GM23248 (cell line): ENCODE measurements around the gene C5orf58. TPM values are rescaled to one million over a fixed set of nuclear protein-coding genes. Genes with fewer than 3 reads are reported as not detected.

ENCODE experiments used
- DNase-seq: peaks from one replicate; pipeline ENCODE4 v3.0.0-alpha.2; 2015
- H2AFZ ChIP-seq: fragments of 200-600 bp; sonication (generic); 2 replicates; pipeline ENCODE4 v1.6.1; 2016; ENCODE audit warnings: antibody characterized with exemption
- H3F3A ChIP-seq: fragments of 200-600 bp; sonication (generic); 2 replicates; pipeline ENCODE4 v1.6.1; 2016; ENCODE audit warnings: mild to moderate bottlenecking, antibody characterized with exemption, mixed run types; ENCODE audit not compliant: insufficient read depth
- H3K27ac ChIP-seq: fragments of 200-600 bp; sonication (generic); 2 replicates; pipeline ENCODE4 v1.5.1; 2016; ENCODE audit warnings: mild to moderate bottlenecking
- H3K27me3 ChIP-seq: fragments of 200-600 bp; sonication (generic); replicated peaks from 2 replicates; pipeline ENCODE4 v1.6.1; 2016; ENCODE audit warnings: mild to moderate bottlenecking; ENCODE audit not compliant: insufficient read depth
- H3K36me3 ChIP-seq: fragments of 200-600 bp; sonication (generic); 2 replicates; pipeline ENCODE4 v1.6.1; 2016; ENCODE audit warnings: low read depth, mild to moderate bottlenecking
- H3K4me1 ChIP-seq: fragments of 200-600 bp; sonication (generic); 2 replicates; pipeline ENCODE4 v1.6.1; 2016; ENCODE audit warnings: mild to moderate bottlenecking; ENCODE audit not compliant: insufficient read depth
- H3K4me2 ChIP-seq: fragments of 200-600 bp; sonication (generic); one replicate; pipeline ENCODE4 v1.6.1; 2016; ENCODE audit warnings: mild to moderate bottlenecking; ENCODE audit not compliant: unreplicated experiment
- H3K4me3 ChIP-seq: fragments of 200-600 bp; sonication (generic); 2 replicates; pipeline ENCODE4 v1.5.1; 2016; ENCODE audit warnings: mild to moderate bottlenecking
- H3K79me2 ChIP-seq: fragments of 200-600 bp; sonication (generic); 2 replicates; pipeline ENCODE4 v1.6.1; 2016; ENCODE audit warnings: mild to moderate bottlenecking; ENCODE audit not compliant: insufficient read depth
- H3K9ac ChIP-seq: fragments of 200-600 bp; sonication (generic); 2 replicates; pipeline ENCODE4 v1.6.1; 2016; ENCODE audit warnings: mild to moderate bottlenecking
- H3K9me2 ChIP-seq: fragments of 200-600 bp; sonication (generic); 2 replicates; pipeline ENCODE4 v1.6.1; 2016; ENCODE audit warnings: mixed run types, mild to moderate bottlenecking, moderate library complexity; ENCODE audit not compliant: insufficient read depth
- H3K9me3 ChIP-seq: fragments of 200-600 bp; sonication (generic); one replicate; pipeline ENCODE4 v1.6.1; 2017; ENCODE audit warnings: low read depth
- H4K20me1 ChIP-seq: fragments of 200-600 bp; sonication (generic); 2 replicates; pipeline ENCODE4 v1.6.0; 2016; ENCODE audit not compliant: insufficient read depth
- EZH2 ChIP-seq: fragments of 200-600 bp; sonication (generic); IDR thresholded peaks from 2 replicates; pipeline ENCODE4 v1.6.1; 2018; ENCODE audit warnings: antibody characterized with exemption, mild to moderate bottlenecking; ENCODE audit not compliant: insufficient read depth, poor library complexity, severe bottlenecking
- EZH2phosphoT487 ChIP-seq: fragments of 200-600 bp; sonication (generic); IDR thresholded peaks from 2 replicates; pipeline ENCODE4 v1.6.1; 2018; ENCODE audit warnings: antibody characterized with exemption, moderate library complexity, mild to moderate bottlenecking, low read depth; ENCODE audit not compliant: insufficient read depth
- WGBS, 2 experiments: methylation state at CpG; one replicate each; pipeline ENCODE4 v1.1.6; 2015 to 2017; ENCODE audit warnings: low lambda C conversion rate in 2 of 2, low coverage in 1 of 2; ENCODE audit errors: missing lambda C conversion rate in 2 of 2; 5-methylcytosine and 5-hydroxymethylcytosine counted together
- in situ Hi-C: fragments of 300-500 bp; cut with MboI; formaldehyde crosslinking; loops from 2 replicates; pipeline ENCODE4 v1.15.0; 2020
- polyA plus RNA-seq: library from polyadenylated mRNA; unstranded; fragments of >200 nt; fragmentation: Nextera tagmentation; extraction: Ambion mirVana; gene quantifications from 2 replicates; pipeline ENCODE4 v1.2.1, GENCODE V29; 2016
- total RNA-seq: library from RNA; depleted of rRNA; stranded (reverse); fragments of >200 nt; shearing (Covaris generic); gene quantifications from 2 replicates; pipeline ENCODE4 v1.2.3, GENCODE V29; 2014

C5orf58 gene
- total and polyA plus RNA-seq, 2 experiments from 2014 or later: not detected

GRCh38 chr5:170223906-170224305 lies 8.9 kb upstream of the C5orf58 start:
- Histone ChIP-seq H3K9me2 (no peaks in the 10 kb centered on the region), H3K79me2 (no peaks in the 10 kb centered on the region), H2AFZ (no peak overlapping the region), H3K9ac (no peak overlapping the region), H3K27me3 (0 out of 2 replicates have a peak, but pooled peaks cover 7% of the 10 kb centered on the region), H3K4me1 (peaks cover 13% of the 10 kb centered on the region), H3K27ac (no peak overlapping the region), H3K36me3 (no peaks in the 10 kb centered on the region), H3K4me3 (no peak overlapping the region), H3F3A (peaks cover 7% of the 10 kb centered on the region), H3K9me3 (no peaks in the 10 kb centered on the region), H4K20me1 (no peaks in the 10 kb centered on the region), H3K4me2 (no peak overlapping the region)
- DNase-seq: no peak
- WGBS, 2 experiments: 68 to 76% methylated on average over 5 of the region's 5 CpGs
- TF ChIP-seq EZH2phosphoT487 (no peak), EZH2 (no peak)
- in situ Hi-C loops: loop anchor here (10.0 kb wide), 1 partner anchor 401 kb away; no protein-coding TSS in a partner anchor

- Histone ChIP-seq H3K4me1 (no peaks in the 10 kb centered on the region), H2AFZ (no peak overlapping the region), H3K79me2 (no peaks in the 10 kb centered on the region), H3K27ac (no peak overlapping the region), H3F3A (no peaks in the 10 kb centered on the region), H3K9me2 (no peaks in the 10 kb centered on the region), H3K27me3 (peaks cover 23% of the 10 kb centered on the region), H3K9me3 (no peaks in the 10 kb centered on the region), H3K4me2 (no peak overlapping the region), H3K9ac (no peak overlapping the region), H3K36me3 (no peaks in the 10 kb centered on the region), H3K4me3 (no peak overlapping the region), H4K20me1 (no peaks in the 10 kb centered on the region)
- TF ChIP-seq EZH2phosphoT487 (no peak), EZH2 (no peak)
- in situ Hi-C loops: loop anchor here (5.0 to 10.0 kb wide), 2 partner anchors 192 to 399 kb away; no protein-coding TSS in a partner anchor
- 54 to 56% methylated on average over 7 of the region's 7 CpGs for WGBS, 2 experiments
- DNase-seq: peak; percentile 79
Observed at GRCh38 chr5:170225326-170226128, 7.3 kb upstream of the C5orf58 start.

GRCh38 chr5:170226129-170226615 lies 6.6 kb upstream of the C5orf58 start:
- H3K9ac ChIP-seq: no peak overlapping the region
- in situ Hi-C loops: loop anchor here (5.0 to 10.0 kb wide), 2 partner anchors 191 to 399 kb away; no protein-coding TSS in a partner anchor
- no peak for TF ChIP-seq EZH2phosphoT487
- TF ChIP-seq EZH2: no peak
- no peak overlapping the region for H3K4me3 ChIP-seq
- DNase-seq: no peak
- peaks cover 29% of the 10 kb centered on the region for H3K27me3 ChIP-seq
- WGBS, 2 experiments: 48 to 49% methylated on average over 9 of the region's 9 CpGs
- H3K4me1 ChIP-seq: no peaks in the 10 kb centered on the region
- no peak overlapping the region for H3K27ac ChIP-seq
- no peaks in the 10 kb centered on the region for H3K36me3 ChIP-seq
- no peaks in the 10 kb centered on the region for H3K9me3 ChIP-seq
- H2AFZ ChIP-seq: no peak overlapping the region
- no peaks in the 10 kb centered on the region for H3F3A ChIP-seq
- no peak overlapping the region for H3K4me2 ChIP-seq
- H3K79me2 ChIP-seq: no peaks in the 10 kb centered on the region
- no peaks in the 10 kb centered on the region for H4K20me1 ChIP-seq
- H3K9me2 ChIP-seq: no peaks in the 10 kb centered on the region

GRCh38 chr5:170226661-170227060 lies 6.1 kb upstream of the C5orf58 start:
- TF ChIP-seq EZH2 (no peak), EZH2phosphoT487 (no peak)
- no peak for DNase-seq
- peaks cover 29% of the 10 kb centered on the region for H3K27me3 ChIP-seq
- in situ Hi-C loops: loop anchor here (5.0 to 10.0 kb wide), 2 partner anchors 191 to 398 kb away; no protein-coding TSS in a partner anchor
- H3F3A ChIP-seq: no peaks in the 10 kb centered on the region
- H2AFZ ChIP-seq: no peak overlapping the region
- no peaks in the 10 kb centered on the region for H3K79me2 ChIP-seq
- H3K36me3 ChIP-seq: no peaks in the 10 kb centered on the region
- no peaks in the 10 kb centered on the region for H3K9me3 ChIP-seq
- no peak overlapping the region for H3K27ac ChIP-seq
- H4K20me1 ChIP-seq: no peaks in the 10 kb centered on the region
- no peaks in the 10 kb centered on the region for H3K9me2 ChIP-seq
- WGBS, 2 experiments: 22 to 34% methylated on average over 2 of the region's 2 CpGs
- no peak overlapping the region for H3K9ac ChIP-seq
- H3K4me2 ChIP-seq: no peak overlapping the region
- no peak overlapping the region for H3K4me3 ChIP-seq
- H3K4me1 ChIP-seq: no peaks in the 10 kb centered on the region
